CD4-positive, alpha-beta T cell (primary cell): ENCODE data around the gene HIPK4. TPM values are rescaled to one million over a fixed set of nuclear protein-coding genes. Genes with fewer than 3 reads are reported as not detected.

Experiments
- ATAC-seq: fragments of 200-7000 bp; cut with Tn5 transposase; one replicate; pipeline ENCODE4 v1.10.0; 2022; ENCODE audit warnings: mild to moderate bottlenecking; ENCODE audit not compliant: poor library complexity
- CTCF ChIA-PET: fragments of 350-600 bp; sonication (Branson Sonifier 250); formaldehyde crosslinking; loops from one replicate; lab custom pipeline; 2021; ENCODE audit warnings: antibody characterized with exemption, inconsistent platforms; lab: Charles Lee
- POLR2A ChIA-PET: fragments of 350-600 bp; sonication (Branson Sonifier 250); formaldehyde crosslinking; loops from one replicate; lab custom pipeline; 2021; ENCODE audit warnings: antibody characterized with exemption, inconsistent platforms; lab: Charles Lee
- DNase-seq, 14 experiments: peaks; one replicate each; pipeline ENCODE4 v3.0.0-alpha.2; 2013 to 2020; ENCODE audit warnings: mixed read lengths in 2 of 14
- H3K27ac ChIP-seq, 2 donors: one replicate each; pipeline versions ENCODE4 v1.5.1 to v1.7.0; 2013; ENCODE audit warnings: low read length in 2 of 2, low read depth in 1 of 2, mild to moderate bottlenecking in 1 of 2
- H3K27me3 ChIP-seq, 2 experiments: 1 replicate in 1 of 2; 2 replicates in 1 of 2; pipeline versions ENCODE4 v1.6.1 to v1.7.0; 2013; ENCODE audit warnings: low read length in 2 of 2, control low read depth in 1 of 2, mild to moderate bottlenecking in 1 of 2, moderate library complexity in 1 of 2; ENCODE audit not compliant: insufficient read depth in 2 of 2, control insufficient read depth in 1 of 2
- H3K36me3 ChIP-seq: one replicate; pipeline ENCODE4 v1.6.1; 2013; ENCODE audit warnings: low read length, control low read depth; ENCODE audit not compliant: insufficient read depth
- H3K4me1 ChIP-seq: one replicate; pipeline ENCODE4 v1.6.1; 2013; ENCODE audit warnings: low read length, control low read depth; ENCODE audit not compliant: insufficient read depth
- H3K4me3 ChIP-seq: one replicate; pipeline ENCODE4 v1.5.1; 2013; ENCODE audit warnings: mild to moderate bottlenecking, low read length, moderate library complexity
- H3K9me3 ChIP-seq, 2 experiments: 1 replicate in 1 of 2; 2 replicates in 1 of 2; pipeline versions ENCODE4 v1.6.1 to v1.7.0; 2013; ENCODE audit warnings: low read length in 2 of 2, mild to moderate bottlenecking in 2 of 2, control low read depth in 1 of 2, moderate library complexity in 1 of 2; ENCODE audit not compliant: control insufficient read depth in 1 of 2, insufficient read depth in 1 of 2
- H3K27ac Mint-ChIP-seq: one replicate; pipeline ENCODE4 v1.8.0; 2020; ENCODE audit warnings: mixed read lengths
- H3K27me3 Mint-ChIP-seq: one replicate; pipeline ENCODE4 v1.8.0; 2021; ENCODE audit warnings: mixed read lengths
- H3K36me3 Mint-ChIP-seq: one replicate; pipeline ENCODE4 v1.8.0; 2021; ENCODE audit warnings: low read depth, mixed read lengths
- H3K4me1 Mint-ChIP-seq: one replicate; pipeline ENCODE4 v1.8.0; 2021; ENCODE audit warnings: low read depth, mixed read lengths
- H3K4me3 Mint-ChIP-seq: one replicate; pipeline ENCODE4 v1.8.0; 2020; ENCODE audit warnings: mild to moderate bottlenecking, mixed read lengths
- H3K9me3 Mint-ChIP-seq: one replicate; pipeline ENCODE4 v1.8.0; 2020; ENCODE audit warnings: mixed read lengths
- CTCF ChIP-seq: fragments of 200-600 bp; IDR thresholded peaks from one replicate; pipeline ENCODE4 v1.8.0; 2022; ENCODE audit warnings: antibody characterized with exemption, mild to moderate bottlenecking
- intact Hi-C, 2 experiments: fragments of 100-400 bp; cut with DNase I in 1 of 2; cut with micrococcal nuclease in 1 of 2; formaldehyde crosslinking; loops; one replicate each; pipeline versions ENCODE4 v1.15.1 to v1.9.0; 2023 to 2025; cut with DNase I, micrococcal nuclease
- total RNA-seq, 174 experiments: library from RNA in 2 of 174; stranded (reverse) in 2 of 174; gene quantifications; one replicate each; pipeline ENCODE4 v1.2.3 and lab custom pipeline; 2021 to 2026

HIPK4 gene
- total RNA-seq, 2 experiments from 2014 or later, result 0.08 to 0.11 TPM

GRCh38 chr19:40377876-40378385, 12.1 kb downstream of the HIPK4 start:
- peaks cover 14% of the 10 kb centered on the region for H3K36me3 ChIP-seq
- no peak overlapping the region for H3K4me3 ChIP-seq
- H3K4me1 ChIP-seq, result peaks cover 4% of the 10 kb centered on the region
- no peaks in the 10 kb centered on the region for H3K27me3 ChIP-seq
- DNase-seq (no peak), ATAC-seq (no peak)
- H3K4me1 Mint-ChIP-seq, result peaks cover 9% of the 10 kb centered on the region
- H3K9me3 Mint-ChIP-seq, result no peaks in the 10 kb centered on the region
- no peaks in the 10 kb centered on the region for H3K9me3 ChIP-seq
- ChIA-PET POLR2A (no interaction called here), CTCF (no interaction called here)
- no peak overlapping the region for H3K27ac ChIP-seq
- no peak overlapping the region for H3K4me3 Mint-ChIP-seq
- H3K36me3 Mint-ChIP-seq, result peaks cover 25% of the 10 kb centered on the region
- H3K27me3 Mint-ChIP-seq, result no peaks in the 10 kb centered on the region
- H3K27ac Mint-ChIP-seq, result no peak overlapping the region
- intact Hi-C loops, result loop anchor here in 1 of 2 experiments (5.0 kb wide), 1 partner anchor 61 kb away; no protein-coding TSS in a partner anchor
- TF ChIP-seq CTCF, result no peak

GRCh38 chr19:40376286-40376862, 13.6 kb downstream of the HIPK4 start:
- intact Hi-C loops, result loop anchor here in 1 of 2 experiments (5.0 kb wide), 1 partner anchor 59 kb away; no protein-coding TSS in a partner anchor
- peaks cover 22% of the 10 kb centered on the region for H3K36me3 ChIP-seq
- ChIA-PET CTCF (no interaction called here), POLR2A (no interaction called here)
- Mint-ChIP-seq H3K9me3 (no peaks in the 10 kb centered on the region), H3K4me3 (no peak overlapping the region), H3K27me3 (no peaks in the 10 kb centered on the region), H3K4me1 (peaks cover 9% of the 10 kb centered on the region), H3K36me3 (peaks cover 39% of the 10 kb centered on the region), H3K27ac (no peak overlapping the region)
- no peaks in the 10 kb centered on the region for H3K27me3 ChIP-seq
- H3K4me1 ChIP-seq, result peaks cover 4% of the 10 kb centered on the region
- H3K27ac ChIP-seq, result no peak overlapping the region
- ATAC-seq, result no peak
- TF ChIP-seq CTCF, result no peak
- H3K9me3 ChIP-seq, result no peaks in the 10 kb centered on the region
- no peak overlapping the region for H3K4me3 ChIP-seq
- no peak for DNase-seq

DNA sequence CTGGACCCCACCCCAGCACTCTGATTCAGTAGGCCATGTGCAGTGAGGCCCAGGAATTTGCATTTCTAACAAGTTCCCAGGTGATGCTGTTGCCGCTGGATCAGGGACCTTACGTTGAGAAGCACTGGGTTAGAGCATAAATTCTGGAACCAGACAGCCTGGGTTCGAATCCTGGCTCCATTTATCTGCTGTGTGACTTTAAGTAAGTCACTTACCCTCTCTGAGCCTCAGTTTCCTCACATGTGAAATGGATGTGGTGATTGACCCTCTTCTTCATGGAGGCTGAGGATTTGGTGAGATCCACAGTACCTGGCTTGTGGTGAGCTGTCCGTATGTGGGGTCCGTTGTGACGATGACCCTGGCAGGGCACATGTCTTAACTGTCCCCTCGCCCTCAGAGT, 15.9 kb downstream of the HIPK4 start:
- intact Hi-C loops, result no loop called here
- DNase-seq (no peak), ATAC-seq (no peak)
- TF ChIP-seq CTCF, result no peak
- Histone ChIP-seq H3K36me3 (peaks cover 36% of the 10 kb centered on the region), H3K27me3 (no peaks in the 10 kb centered on the region), H3K27ac (no peak overlapping the region), H3K4me1 (peaks cover 4% of the 10 kb centered on the region), H3K9me3 (no peaks in the 10 kb centered on the region), H3K4me3 (no peak overlapping the region)
- Mint-ChIP-seq H3K9me3 (no peaks in the 10 kb centered on the region), H3K27me3 (no peaks in the 10 kb centered on the region), H3K27ac (no peak overlapping the region), H3K36me3 (peaks cover 47% of the 10 kb centered on the region), H3K4me3 (no peak overlapping the region), H3K4me1 (peaks cover 9% of the 10 kb centered on the region)
- CTCF ChIA-PET, result no interaction called here
- POLR2A ChIA-PET, result no interaction called here
